A549 (cell line): Measurements from ENCODE around the gene PIP5K1B. TPM values are rescaled to one million over a fixed set of nuclear protein-coding genes. Genes with fewer than 3 reads are reported as not detected.

Experiments used
- ATAC-seq, 2 experiments: fragments of 200-7000 bp in 1 of 2; fragments of >200 bp in 1 of 2; cut with Nextera tagmentation in 1 of 2; cut with Tn5 transposase in 1 of 2; 3 replicates each; pipeline versions ENCODE4 v1.8.0 to v1.9.1; 2018 to 2020; ENCODE audit warnings: mild to moderate bottlenecking in 1 of 2, moderate library complexity in 1 of 2
- CTCF ChIA-PET: fragments of 300-600 bp; sonication (Branson Sonifier 250); formaldehyde crosslinking; extraction: SDS; loops from one replicate; lab custom pipeline; 2021; ENCODE audit warnings: antibody characterized with exemption, inconsistent platforms; lab: Yijun Ruan, JAX
- POLR2A ChIA-PET: fragments of 350-600 bp; formaldehyde crosslinking; extraction: SDS; loops from one replicate; lab custom pipeline; 2021; ENCODE audit warnings: antibody characterized with exemption, inconsistent platforms; lab: Yijun Ruan, JAX
- DNase-seq, 2 experiments: peaks; one replicate each; pipeline versions ENCODE4 v3.0.0 to v3.0.0-alpha.2; 2011 to 2016; ENCODE audit warnings: low read depth in 1 of 2, low spot score in 1 of 2
- FAIRE-seq: peaks from 2 replicates; lab custom pipeline; 2011; peaks lifted over from hg19 to GRCh38; lab: Jason Lieb, UNC
- H3K27ac ChIP-seq, 2 experiments: fragments of >200 bp; sonication (Bioruptor Twin); formaldehyde crosslinking; 3 replicates each; pipeline ENCODE4 v1.5.1; 2016 to 2017
- H3K4me1 ChIP-seq: fragments of >200 bp; sonication (Bioruptor Twin); formaldehyde crosslinking; 3 replicates; pipeline ENCODE4 v1.6.1; 2016
- H3K4me2 ChIP-seq: fragments of >200 bp; sonication (Bioruptor Twin); formaldehyde crosslinking; 3 replicates; pipeline ENCODE4 v1.6.1; 2016
- H3K4me3 ChIP-seq: fragments of >200 bp; sonication (Bioruptor Twin); formaldehyde crosslinking; 3 replicates; pipeline ENCODE4 v1.5.1; 2016
- H3K9me3 ChIP-seq: fragments of >200 bp; sonication (Bioruptor Twin); formaldehyde crosslinking; 3 replicates; pipeline ENCODE4 v1.6.1; 2016
- CHD2 ChIP-seq: fragments of 150-350 bp; IDR thresholded peaks from 2 replicates; pipeline ENCODE4 v1.6.1; 2014; ENCODE audit warnings: low read length; ENCODE audit not compliant: partially characterized antibody
- CTCF ChIP-seq: fragments of >200 bp; sonication (Bioruptor Twin); formaldehyde crosslinking; IDR thresholded peaks from 3 replicates; pipeline ENCODE4 v1.5.1; 2016
- E2F6 ChIP-seq: IDR thresholded peaks from 2 replicates; pipeline ENCODE4 v1.6.1; 2012; ENCODE audit warnings: low read depth, borderline replicate concordance
- EHMT2 ChIP-seq: fragments of 200-600 bp; sonication (generic); IDR thresholded peaks from 2 replicates; pipeline ENCODE4 v1.6.1; 2016; ENCODE audit warnings: antibody characterized with exemption, low read depth, mild to moderate bottlenecking, moderate library complexity
- FOSB ChIP-seq: fragments of 250-450 bp; sonication (Bioruptor Pico); IDR thresholded peaks from 2 replicates; pipeline ENCODE4 v1.5.0; 2020; ENCODE audit warnings: mild to moderate bottlenecking, moderate library complexity
- FOXS1 ChIP-seq: fragments of 250-450 bp; sonication (Bioruptor Pico); IDR thresholded peaks from 2 replicates; pipeline ENCODE4 v1.5.0; 2020; ENCODE audit warnings: mild to moderate bottlenecking, moderate library complexity
- GATA3 ChIP-seq: IDR thresholded peaks from 2 replicates; pipeline ENCODE4 v1.6.1; 2012; ENCODE audit warnings: borderline replicate concordance
- HDAC2 ChIP-seq: fragments of 200-600 bp; sonication (generic); IDR thresholded peaks from 2 replicates; pipeline ENCODE4 v1.6.1; 2016
- HES2 ChIP-seq: fragments of >200 bp; sonication (Bioruptor Twin); formaldehyde crosslinking; IDR thresholded peaks from 2 replicates; pipeline ENCODE4 v1.6.1; 2016
- JUNB ChIP-seq: fragments of >200 bp; sonication (Bioruptor Twin); formaldehyde crosslinking; IDR thresholded peaks from 2 replicates; pipeline ENCODE4 v1.6.1; 2016
- KDM1A ChIP-seq: fragments of 200-600 bp; sonication (generic); IDR thresholded peaks from 2 replicates; pipeline ENCODE4 v1.6.1; 2016; ENCODE audit warnings: low read depth, mild to moderate bottlenecking
- KDM5A ChIP-seq: fragments of 200-600 bp; sonication (generic); IDR thresholded peaks from 2 replicates; pipeline ENCODE4 v1.6.1; 2016; ENCODE audit warnings: antibody characterized with exemption, mild to moderate bottlenecking
- MAZ ChIP-seq: fragments of 150-350 bp; IDR thresholded peaks from 2 replicates; pipeline ENCODE4 v1.6.1; 2014; ENCODE audit warnings: antibody characterized with exemption, low read depth, low read length, borderline replicate concordance
- NFE2L2 ChIP-seq: fragments of 150-350 bp; conservative IDR thresholded peaks from 2 replicates; pipeline ENCODE4 v1.6.1; 2014; ENCODE audit warnings: low read length
- NPAS2 ChIP-seq: fragments of 250-450 bp; sonication (Bioruptor Pico); IDR thresholded peaks from 2 replicates; pipeline ENCODE4 v1.8.0; 2022; ENCODE audit warnings: mild to moderate bottlenecking, moderate library complexity, borderline replicate concordance
- POLR2A ChIP-seq: IDR thresholded peaks from 2 replicates; pipeline ENCODE4 v1.6.1; 2012; ENCODE audit warnings: mild to moderate bottlenecking, low read length
- POLR2AphosphoS2 ChIP-seq: conservative IDR thresholded peaks from 2 replicates; pipeline ENCODE4 v1.6.1; 2012; ENCODE audit warnings: low read length, improper control_type of control experiment, inconsistent platforms
- RARB ChIP-seq: fragments of 250-450 bp; sonication (Bioruptor Pico); IDR thresholded peaks from 2 replicates; pipeline ENCODE4 v1.8.0; 2021; ENCODE audit warnings: mild to moderate bottlenecking, moderate library complexity
- RCOR1 ChIP-seq: fragments of 150-350 bp; IDR thresholded peaks from 2 replicates; pipeline ENCODE4 v1.6.1; 2014; ENCODE audit warnings: antibody characterized with exemption, low read length, low read depth
- SMC3 ChIP-seq: fragments of >200 bp; sonication (Bioruptor Twin); formaldehyde crosslinking; IDR thresholded peaks from 3 replicates; pipeline ENCODE4 v1.6.1; 2018; ENCODE audit warnings: inconsistent platforms
- TFCP2L1 ChIP-seq: fragments of 250-450 bp; sonication (Bioruptor Pico); IDR thresholded peaks from 2 replicates; pipeline ENCODE4 v1.5.0; 2021; ENCODE audit warnings: mild to moderate bottlenecking
- ZFP36 ChIP-seq: fragments of 450-650 bp; IDR thresholded peaks from 2 replicates; pipeline ENCODE4 v1.6.1; 2014; ENCODE audit warnings: borderline replicate concordance; ENCODE audit not compliant: partially characterized antibody
- ZSCAN20 ChIP-seq: fragments of 250-450 bp; sonication (Bioruptor Pico); IDR thresholded peaks from 2 replicates; pipeline ENCODE4 v1.8.0; 2022; ENCODE audit warnings: mild to moderate bottlenecking, moderate library complexity
- WGBS: methylation state at CpG from one replicate; pipeline ENCODE4 v1.1.6; 2017; ENCODE audit errors: missing lambda C conversion rate; 5-methylcytosine and 5-hydroxymethylcytosine counted together
- polyA plus RNA-seq, 4 experiments: library from polyadenylated mRNA; depleted of rRNA in 3 of 4; stranded (reverse); fragments of >200 nt; fragmentation: RNase III in 1 of 4; extraction: RNeasy Plus Mini Kit Qiagen cat#74134 plus additional on column Dnase treatment in 1 of 4; gene quantifications; 2 replicates in 3 of 4; 3 replicates in 1 of 4; pipeline ENCODE4 v1.2.3, GENCODE V29; 2011 to 2017

The PIP5K1B gene
- polyA plus RNA-seq, 2 of the 4 experiments (the other 2 are of a cell fraction) = not detected

- TF ChIP-seq SMC3 (no peak), MAZ (no peak), FOXS1 (no peak), JUNB (no peak)
These were observed 192.6 kb downstream of the PIP5K1B start (continued) for GRCh38 chr9:68897577-68898145.

GRCh38 chr9:68898781-68899439 is 193.9 kb downstream of the PIP5K1B start:
- ChIA-PET CTCF (interaction anchor here (1.1 to 1.2 kb wide), 2 partner anchors 9 to 75 kb away, joined by 3 read pairs; no protein-coding TSS in a partner anchor), POLR2A (no interaction called here)
- Histone ChIP-seq H3K4me1 (no peaks in the 10 kb centered on the region), H3K4me2 (no peak overlapping the region), H3K4me3 (no peak overlapping the region), H3K9me3 (no peaks in the 10 kb centered on the region)
- ATAC-seq (no peak), DNase-seq (no peak), FAIRE-seq (no peak)
- no peak for TF ChIP-seq TFCP2L1
- no peak for TF ChIP-seq RCOR1
- no peak for TF ChIP-seq KDM5A
- TF ChIP-seq FOSB = no peak
- no peak for TF ChIP-seq MAZ
- no peak for TF ChIP-seq GATA3
- TF ChIP-seq, all 56 proteins: peak for 0
- WGBS = 2% methylated on average over 6 of the region's 6 CpGs
- no peak overlapping the region for H3K27ac ChIP-seq

- no peaks in the 10 kb centered on the region for H3K4me1 ChIP-seq
- ATAC-seq (no peak), FAIRE-seq (no peak), DNase-seq (no peak)
- ChIA-PET POLR2A (no interaction called here), CTCF (no interaction called here)
- H3K9me3 ChIP-seq = no peaks in the 10 kb centered on the region
- no peak overlapping the region for H3K4me3 ChIP-seq
- WGBS = 5% methylated on average over 6 of the region's 6 CpGs
- no peak overlapping the region for H3K4me2 ChIP-seq
- no peak overlapping the region for H3K27ac ChIP-seq
- TF ChIP-seq POLR2A (no peak), KDM5A (no peak), NPAS2 (no peak), KDM1A (no peak), POLR2AphosphoS2 (no peak), HES2 (no peak), SMC3 (no peak), ZSCAN20 (CRISPR knock-in tag) (no peak), E2F6 (no peak), NFE2L2 (no peak), CHD2 (no peak), ZFP36 (no peak), RARB (no peak), CTCF (no peak), HDAC2 (no peak), GATA3 (no peak), EHMT2 (no peak)
These were observed 199.4 kb downstream of the PIP5K1B start for GRCh38 chr9:68904454-68904853.
